SIG-M5 (cell line): ENCODE data around the gene EIF5AL1.
"Not testable (repeated sequence)": the region's sequence is repeated elsewhere in the genome, so short reads cannot be mapped to it uniquely, and the experiment has no call there.

ENCODE experiments used
- DNase-seq: peaks from one replicate; lab custom pipeline; 2025; lab: John Stamatoyannopoulos, UW

The EIF5AL1 gene

DNA sequence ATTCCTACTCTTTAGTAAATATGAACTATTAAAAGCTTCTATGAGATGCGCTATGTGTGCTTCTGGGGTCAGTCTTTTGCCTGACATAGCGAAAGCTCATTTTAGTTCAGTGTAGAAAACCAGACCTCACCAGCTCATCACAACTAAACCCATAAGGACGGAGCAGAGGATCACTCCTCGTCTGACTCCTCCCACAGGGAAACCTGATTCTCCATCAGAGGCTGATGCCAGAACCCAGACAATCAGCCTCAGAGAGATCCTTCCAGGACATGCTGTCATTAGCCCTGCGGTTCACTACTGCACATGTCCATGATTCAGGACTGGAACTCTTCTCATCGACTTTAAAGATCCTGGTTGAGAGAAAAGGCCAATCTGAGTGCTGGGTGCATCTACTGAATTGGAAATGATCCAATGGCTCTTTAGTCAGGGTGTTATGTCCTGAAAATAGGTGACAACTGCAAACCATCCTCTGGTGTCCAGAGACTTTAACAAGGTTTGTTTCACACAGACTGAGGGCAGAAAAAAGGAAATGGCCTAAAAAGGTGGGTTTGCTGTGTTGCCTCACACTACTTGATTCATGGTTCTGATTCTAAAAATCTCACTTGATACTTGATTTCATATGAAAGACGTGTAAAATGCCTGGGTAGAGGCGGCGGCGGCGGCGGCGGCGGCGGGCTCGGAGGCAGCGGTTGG, at the start of gene EIF5AL1:
Gene EIF5AL1 (plus strand): TSS at position 643 of the 693 bp plus-strand sequence. CDS start 117 bp downstream, outside the sequence.
- DNase-seq = not testable (repeated sequence)

GRCh38 chr10:79463578-79464496, 48.5 kb upstream of the EIF5AL1 start:
- DNase-seq = no peak

- DNase-seq = no peak
These were observed 47.0 kb upstream of the EIF5AL1 start for GRCh38 chr10:79465341-79465740.

GRCh38 chr10:79468015-79468560, 44.2 kb upstream of the EIF5AL1 start:
- DNase-seq = no peak

DNA sequence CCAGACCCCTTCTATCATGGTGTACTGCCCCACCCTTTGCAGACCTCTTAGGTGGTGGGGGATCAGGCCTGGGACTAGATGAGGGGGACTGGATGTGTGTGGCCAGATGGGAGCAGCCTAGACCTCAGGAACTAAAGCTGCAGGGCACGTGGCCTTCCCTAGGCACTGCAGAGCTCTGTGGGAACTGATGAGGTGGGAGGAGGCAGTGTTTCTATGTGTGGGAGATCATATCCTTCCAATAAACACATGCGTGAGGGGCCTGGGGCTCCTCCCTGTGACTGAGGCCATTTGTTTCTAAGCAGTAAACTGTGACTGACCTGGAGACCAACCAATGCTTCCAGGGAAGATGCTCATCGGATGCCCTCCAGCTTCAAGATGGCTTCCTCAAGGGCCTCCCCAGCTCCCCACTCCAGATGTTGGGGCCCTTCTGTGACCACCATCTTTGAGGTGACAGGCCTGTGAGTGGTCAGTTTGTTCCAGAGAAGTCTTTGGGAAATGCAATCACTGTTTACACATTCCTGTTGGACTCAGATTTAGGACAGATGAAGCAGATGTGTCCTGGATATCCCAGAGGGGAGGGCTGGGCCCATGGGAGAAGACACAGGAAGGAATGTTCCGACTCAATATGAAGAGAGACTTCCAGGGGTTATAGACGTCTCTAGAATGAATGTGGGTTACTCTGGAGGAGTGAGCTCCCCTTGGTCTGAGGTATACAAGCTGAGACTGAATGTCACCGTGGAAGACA, 43.3 kb upstream of the EIF5AL1 start:
- DNase-seq = no peak

DNA sequence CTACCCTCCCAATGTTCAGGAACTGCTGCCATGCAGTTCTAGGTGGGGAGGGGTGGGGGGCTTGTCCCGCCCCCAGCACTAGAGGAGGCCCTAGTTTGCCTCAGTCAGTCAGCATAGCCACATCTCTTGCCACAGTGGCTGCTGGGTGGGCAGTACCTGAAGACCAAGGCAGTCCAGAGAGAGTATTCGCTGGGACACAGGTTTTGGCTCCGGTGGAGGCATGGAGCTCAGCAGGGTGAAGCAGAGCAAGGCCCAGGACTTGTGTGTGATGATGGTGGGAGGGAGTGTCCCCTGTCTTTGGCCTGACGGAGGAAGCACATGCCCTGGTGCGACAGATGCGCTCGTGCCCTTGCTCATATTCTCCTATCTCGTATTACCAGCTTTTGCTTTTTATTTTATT, 42.2 kb upstream of the EIF5AL1 start:
- no peak for DNase-seq

- no peak for DNase-seq
These were observed 40.6 kb upstream of the EIF5AL1 start for GRCh38 chr10:79471776-79472175.

- DNase-seq = no peak
These were observed 39.9 kb upstream of the EIF5AL1 start for GRCh38 chr10:79472449-79472848.

DNA sequence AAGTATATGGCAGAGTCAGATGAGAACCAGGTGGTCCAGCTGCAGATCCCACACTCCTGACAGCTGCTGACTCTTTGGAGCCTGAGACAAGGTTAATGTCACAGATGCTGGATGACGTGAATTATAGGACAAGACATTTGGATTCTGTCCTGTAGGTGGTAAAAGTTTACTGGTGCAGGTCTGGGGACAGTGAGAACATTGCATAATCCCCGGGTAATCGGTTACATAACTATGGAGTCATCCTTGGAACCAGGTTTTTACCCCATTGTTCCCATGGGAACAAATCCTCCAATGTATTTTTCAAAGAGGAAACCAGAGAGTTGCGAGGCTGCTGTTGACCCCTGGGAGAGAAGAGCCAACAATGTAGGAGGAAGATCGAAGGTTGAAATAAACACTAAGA, 39.4 kb upstream of the EIF5AL1 start:
- no peak for DNase-seq

DNA sequence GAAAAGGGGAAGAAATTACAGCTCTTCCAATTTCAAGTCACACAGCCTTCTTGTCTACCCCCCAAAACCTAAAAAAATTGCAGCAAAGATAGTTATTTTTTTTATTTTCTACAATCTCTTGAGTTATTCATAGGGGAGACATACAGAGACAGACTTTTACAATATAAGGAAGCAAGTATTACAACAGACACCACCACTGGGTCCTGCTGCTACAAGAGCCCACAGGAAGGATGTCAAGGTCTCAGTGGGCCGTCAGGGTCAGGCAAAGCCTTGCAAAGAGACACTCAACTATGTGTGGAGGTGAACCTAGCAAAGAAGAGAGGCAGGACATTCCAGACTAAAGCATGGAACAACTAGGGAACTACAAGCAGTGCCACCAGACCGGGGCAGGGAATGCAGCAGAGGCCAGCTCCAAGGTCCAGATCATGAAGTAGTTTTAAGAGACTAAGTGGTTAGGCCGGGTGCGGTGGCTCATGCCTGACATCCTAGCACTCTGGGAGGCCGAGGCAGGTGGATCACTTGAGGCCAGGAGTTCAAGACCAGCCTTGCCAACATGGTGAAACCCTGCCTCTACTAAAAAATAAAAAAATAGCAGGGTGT, 38.7 kb upstream of the EIF5AL1 start:
- DNase-seq = no peak

GRCh38 chr10:79475119-79475653, 37.1 kb upstream of the EIF5AL1 start:
- no peak for DNase-seq

GRCh38 chr10:79475877-79476276, 36.5 kb upstream of the EIF5AL1 start:
- DNase-seq = no peak

DNA sequence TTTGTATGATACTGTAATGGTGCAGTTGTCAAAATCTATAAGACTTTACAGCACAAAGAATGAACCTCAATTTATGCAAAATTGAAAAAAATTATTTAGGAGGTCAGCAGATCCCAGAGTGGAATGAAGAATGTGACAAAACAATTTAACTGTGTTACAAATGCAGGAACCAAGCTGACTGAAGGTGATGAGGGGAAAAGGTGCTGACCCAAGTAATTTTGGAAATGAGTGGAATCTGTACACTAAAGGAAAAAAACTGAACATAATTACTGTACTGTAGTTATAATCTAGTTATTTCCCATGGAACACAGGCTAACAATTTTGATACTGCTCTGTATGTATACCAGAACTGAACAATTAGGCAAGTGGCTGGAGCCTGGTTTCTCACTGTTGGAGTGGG, 35.7 kb upstream of the EIF5AL1 start:
- no peak for DNase-seq

- DNase-seq = no peak
These were observed 34.9 kb upstream of the EIF5AL1 start for GRCh38 chr10:79477456-79477855.

GRCh38 chr10:79479283-79479909, 32.9 kb upstream of the EIF5AL1 start:
- no peak for DNase-seq

DNA sequence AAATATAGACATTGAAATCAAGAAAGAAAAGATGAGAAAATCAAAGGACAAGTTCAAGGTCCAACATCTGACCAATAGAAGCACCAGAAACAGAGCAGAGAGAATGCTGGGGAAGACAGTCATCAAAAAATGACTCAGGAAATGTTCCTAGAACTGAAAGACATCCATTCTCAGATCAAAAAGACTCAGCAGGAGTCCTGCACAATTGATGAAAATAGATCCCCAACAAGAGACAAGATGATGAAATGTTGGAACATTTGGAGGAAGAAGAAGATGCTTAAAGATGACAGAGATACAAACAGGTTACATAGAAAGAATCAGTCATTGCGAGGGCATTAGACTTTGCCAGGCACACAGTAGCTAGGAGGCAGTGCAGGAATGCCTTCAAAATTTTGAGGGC, 30.0 kb upstream of the EIF5AL1 start:
- DNase-seq = no peak

DNA sequence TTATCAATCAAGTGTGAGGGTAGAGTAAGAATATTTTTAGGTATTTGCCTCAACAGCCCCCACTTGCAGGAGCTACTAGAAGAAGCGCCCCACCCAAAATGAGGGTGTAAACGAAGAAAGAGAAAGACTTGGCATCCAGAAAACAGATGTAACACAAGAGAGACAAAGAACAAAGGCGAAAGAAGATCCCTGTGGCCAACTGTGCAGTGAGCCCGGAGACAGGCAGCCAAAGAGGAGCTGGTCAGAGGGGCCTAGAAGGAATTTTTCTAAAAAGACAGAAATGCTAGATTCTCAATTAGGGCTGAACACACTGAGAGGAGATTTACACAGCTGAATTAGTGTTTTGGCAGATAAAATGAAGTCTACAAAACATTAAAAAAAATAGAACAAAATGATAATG, 29.6 kb upstream of the EIF5AL1 start:
- DNase-seq = no peak

DNA sequence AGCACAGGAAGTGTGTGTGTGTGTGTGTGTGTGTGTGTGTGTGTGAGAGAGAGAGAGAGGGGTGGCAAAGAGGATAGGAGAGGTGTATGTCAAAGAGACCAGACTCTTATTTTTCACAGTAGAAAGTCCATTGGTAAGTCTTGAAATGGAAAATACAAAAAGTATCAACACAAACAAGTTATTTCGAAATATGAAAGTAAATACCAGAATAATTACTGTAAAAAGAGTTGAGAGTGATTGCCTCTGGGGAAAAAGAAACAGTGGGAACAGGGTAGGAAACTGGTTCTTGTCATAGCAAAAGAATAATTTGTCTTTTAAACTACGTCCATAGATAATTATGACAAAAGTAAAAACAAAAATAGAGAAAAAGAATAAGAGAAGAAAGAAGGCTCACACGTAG, 29.0 kb upstream of the EIF5AL1 start:
- DNase-seq = no peak

- no peak for DNase-seq
These were observed 28.4 kb upstream of the EIF5AL1 start for GRCh38 chr10:79483948-79484347.

GRCh38 chr10:79484476-79484875, 27.9 kb upstream of the EIF5AL1 start:
- no peak for DNase-seq
